ENCODE results near the gene PAPPA2. TPM values are rescaled to one million over a fixed set of nuclear protein-coding genes. Genes with fewer than 3 reads are reported as not detected.

PAPPA2 gene
- total and polyA plus RNA-seq, 9 of the 15 experiments (the other 6 are each of a cell fraction or from before 2014, with no cell fraction given) = 0.01 to 0.15 (median 0.05) TPM; not detected in 2

GRCh38 chr1:176576670-176577069, 113.7 kb downstream of the PAPPA2 start:
- Histone ChIP-seq H3K9ac (ENCODE audit: insufficient read depth in 1 of 2, low read depth in 2 of 2, low read length in 2 of 2) (no peak overlapping the region), H3K9me1 (ENCODE audit: control insufficient read depth, insufficient read depth, low read length) (no peaks in the 10 kb centered on the region), H3K27me3 (ENCODE audit: control insufficient read depth in 2 of 2, insufficient read depth in 2 of 2, low read length in 2 of 2) (no peaks in the 10 kb centered on the region), H3K4me2 (ENCODE audit: insufficient read depth, low read length) (no peak overlapping the region), H3K4me3 (no peak overlapping the region), H4K20me1 (replicated peaks; ENCODE audit: control insufficient read depth, insufficient read depth, low read length) (no peaks in the 10 kb centered on the region), H3K9me3 (replicated peaks; ENCODE audit: control insufficient read depth, insufficient read depth, low read depth, low read length) (no peaks in the 10 kb centered on the region), H2AFZ (ENCODE audit: low read depth, low read length) (no peak overlapping the region), H3K27ac (ENCODE audit: extremely low read depth, low read depth, low read length) (no peak overlapping the region), H3K36me3 (ENCODE audit: control insufficient read depth, insufficient read depth, low read length) (no peaks in the 10 kb centered on the region), H3K79me2 (ENCODE audit: control insufficient read depth, insufficient read depth, low read length) (no peaks in the 10 kb centered on the region), H3K4me1 (replicated peaks in 1 of 2; ENCODE audit: control insufficient read depth in 2 of 2, insufficient read depth in 2 of 2, low read length in 2 of 2) (no peaks in the 10 kb centered on the region)
- POLR2A ChIA-PET = no interaction called here
- no peak for ATAC-seq
- 1% methylated on average over 5 of the region's 5 CpGs for WGBS (ENCODE audit: insufficient coverage, low coverage, missing lambda C conversion rate)
- intact Hi-C loops (cut with micrococcal nuclease) = no loop called here
- DNase-seq (ENCODE audit: extremely low read depth in 1 of 4, low spot score in 3 of 4) = no peak
- no TSS peak for BruUV-seq (replicated peaks)
- TF ChIP-seq ZNF79 (CRISPR knock-in tag; IDR thresholded peaks at IDR 0.05; ENCODE audit: low read depth) (no peak), HMGXB4 (CRISPR knock-in tag; IDR thresholded peaks at IDR 0.05) (no peak), E2F5 (CRISPR knock-in tag; IDR thresholded peaks at IDR 0.05) (no peak), ZNF146 (CRISPR knock-in tag; IDR thresholded peaks at IDR 0.05; ENCODE audit: unreplicated experiment) (no peak), FOXJ2 (tag; IDR thresholded peaks at IDR 0.05) (no peak), GATA2 (CRISPR knock-in tag; IDR thresholded peaks at IDR 0.05) (no peak), NELFE (IDR thresholded peaks at IDR 0.05; ENCODE audit: insufficient read depth, insufficient read length) (no peak), KLF16 (IDR thresholded peaks at IDR 0.05) (no peak)
- CTCF ChIA-PET (ENCODE audit: low intra/inter-chr PET ratio) = no interaction called here
- in situ Hi-C loops (cut with MboI) = no loop called here
- FAIRE-seq = no peak
